ENCODE measurements around the gene MSTN.

GRCh38 chr2:190105554-190105953 is 43.0 kb upstream of the MSTN start:
- TF ChIP-seq, protein P1, sequence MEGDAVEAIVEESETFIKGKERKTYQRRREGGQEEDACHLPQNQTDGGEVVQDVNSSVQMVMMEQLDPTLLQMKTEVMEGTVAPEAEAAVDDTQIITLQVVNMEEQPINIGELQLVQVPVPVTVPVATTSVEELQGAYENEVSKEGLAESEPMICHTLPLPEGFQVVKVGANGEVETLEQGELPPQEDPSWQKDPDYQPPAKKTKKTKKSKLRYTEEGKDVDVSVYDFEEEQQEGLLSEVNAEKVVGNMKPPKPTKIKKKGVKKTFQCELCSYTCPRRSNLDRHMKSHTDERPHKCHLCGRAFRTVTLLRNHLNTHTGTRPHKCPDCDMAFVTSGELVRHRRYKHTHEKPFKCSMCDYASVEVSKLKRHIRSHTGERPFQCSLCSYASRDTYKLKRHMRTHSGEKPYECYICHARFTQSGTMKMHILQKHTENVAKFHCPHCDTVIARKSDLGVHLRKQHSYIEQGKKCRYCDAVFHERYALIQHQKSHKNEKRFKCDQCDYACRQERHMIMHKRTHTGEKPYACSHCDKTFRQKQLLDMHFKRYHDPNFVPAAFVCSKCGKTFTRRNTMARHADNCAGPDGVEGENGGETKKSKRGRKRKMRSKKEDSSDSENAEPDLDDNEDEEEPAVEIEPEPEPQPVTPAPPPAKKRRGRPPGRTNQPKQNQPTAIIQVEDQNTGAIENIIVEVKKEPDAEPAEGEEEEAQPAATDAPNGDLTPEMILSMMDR (IDR thresholded peaks at IDR 0.05) = no peak
- no peak for TF ChIP-seq POLR2A (IDR thresholded peaks at IDR 0.05)
